Skeletal muscle satellite cell (primary cell): ENCODE data around the gene MTOR.

ENCODE experiments used
- H3K27me3 ChIP-seq: 2 replicates; pipeline ENCODE4 v1.7.0; 2013; ENCODE audit warnings: low read length; ENCODE audit not compliant: control insufficient read depth, insufficient read depth
- H3K36me3 ChIP-seq: 2 replicates; pipeline ENCODE4 v1.7.0; 2013; ENCODE audit warnings: mild to moderate bottlenecking, control low read depth, low read length; ENCODE audit not compliant: insufficient read depth
- H3K4me1 ChIP-seq: 2 replicates; pipeline ENCODE4 v1.7.0; 2013; ENCODE audit warnings: low read length; ENCODE audit not compliant: control insufficient read depth, insufficient read depth
- H3K4me2 ChIP-seq: 2 replicates; pipeline ENCODE4 v1.7.0; 2013; ENCODE audit warnings: mild to moderate bottlenecking, low read length
- H3K4me3 ChIP-seq: 2 replicates; pipeline ENCODE4 v1.7.0; 2013; ENCODE audit warnings: low read length
- H3K9ac ChIP-seq: 2 replicates; pipeline ENCODE4 v1.7.0; 2013; ENCODE audit warnings: mild to moderate bottlenecking, low read depth, low read length, moderate library complexity
- H3K9me3 ChIP-seq: replicated peaks from 2 replicates; pipeline ENCODE4 v1.7.0; 2013; ENCODE audit warnings: mild to moderate bottlenecking, control low read depth, low read length

MTOR gene

DNA sequence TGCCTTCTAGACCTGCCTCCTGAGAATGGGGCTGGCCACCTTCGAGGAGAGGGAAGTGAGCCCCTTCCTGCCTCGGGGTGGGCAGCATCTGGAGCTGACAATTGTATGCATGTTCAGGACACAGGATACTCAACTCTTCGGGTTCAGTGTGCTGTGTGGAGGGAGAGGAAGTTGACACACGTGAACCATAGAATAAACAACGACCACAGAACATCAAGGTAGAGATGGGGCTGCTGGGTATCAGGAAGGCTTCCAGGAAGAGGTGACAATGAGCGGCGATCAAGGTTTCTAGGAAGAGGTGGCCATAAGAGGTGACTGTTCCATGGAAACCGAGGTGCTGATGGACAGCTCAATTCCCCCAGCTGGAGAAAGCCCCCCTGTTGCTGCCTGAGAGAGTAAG lies 32.6 kb upstream of the MTOR start:
- no peaks in the 10 kb centered on the region for H3K9me3 ChIP-seq
- no peak overlapping the region for H3K9ac ChIP-seq
- H3K4me1 ChIP-seq: peaks cover 4% of the 10 kb centered on the region
- no peaks in the 10 kb centered on the region for H3K27me3 ChIP-seq
- no peak overlapping the region for H3K4me2 ChIP-seq
- no peak overlapping the region for H3K4me3 ChIP-seq
- peaks cover 3% of the 10 kb centered on the region for H3K36me3 ChIP-seq

GRCh38 chr1:11293856-11294255 lies 31.5 kb upstream of the MTOR start:
- no peaks in the 10 kb centered on the region for H3K27me3 ChIP-seq
- peaks cover 4% of the 10 kb centered on the region for H3K4me1 ChIP-seq
- H3K9ac ChIP-seq: no peak overlapping the region
- H3K4me2 ChIP-seq: no peak overlapping the region
- H3K9me3 ChIP-seq: no peaks in the 10 kb centered on the region
- H3K4me3 ChIP-seq: no peak overlapping the region
- peaks cover 3% of the 10 kb centered on the region for H3K36me3 ChIP-seq

- Histone ChIP-seq H3K4me2 (no peak overlapping the region), H3K4me1 (peaks cover 11% of the 10 kb centered on the region), H3K27me3 (no peaks in the 10 kb centered on the region), H3K9me3 (no peaks in the 10 kb centered on the region), H3K9ac (no peak overlapping the region), H3K4me3 (no peak overlapping the region), H3K36me3 (peaks cover 3% of the 10 kb centered on the region)
These were observed 28.7 kb upstream of the MTOR start for GRCh38 chr1:11291049-11291448.

DNA sequence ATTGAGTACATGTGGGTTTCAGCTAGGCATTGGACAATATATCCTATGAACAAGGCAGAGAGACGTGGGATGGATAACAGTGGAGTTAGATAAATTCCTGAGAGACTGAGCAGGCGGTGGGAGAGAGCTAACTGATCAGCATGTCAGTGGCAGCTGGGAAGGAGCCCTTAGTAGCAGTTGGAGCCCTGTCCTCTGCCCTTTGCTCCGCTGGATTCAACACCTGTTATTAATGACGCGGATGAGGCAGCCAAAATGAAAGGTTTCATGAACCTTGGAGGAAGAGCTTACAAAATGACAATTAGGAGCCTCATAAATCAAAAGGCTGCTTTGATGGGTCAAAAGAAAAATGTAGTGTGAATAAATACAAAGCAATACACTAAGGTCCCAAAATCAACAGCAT lies 26.7 kb upstream of the MTOR start:
- Histone ChIP-seq H3K9ac (no peak overlapping the region), H3K4me2 (no peak overlapping the region), H3K27me3 (no peaks in the 10 kb centered on the region), H3K4me3 (no peak overlapping the region), H3K4me1 (peaks cover 11% of the 10 kb centered on the region), H3K9me3 (no peaks in the 10 kb centered on the region), H3K36me3 (peaks cover 3% of the 10 kb centered on the region)

- Histone ChIP-seq H3K36me3 (peaks cover 3% of the 10 kb centered on the region), H3K9ac (no peak overlapping the region), H3K9me3 (no peaks in the 10 kb centered on the region), H3K4me3 (no peak overlapping the region), H3K27me3 (no peaks in the 10 kb centered on the region), H3K4me2 (peak overlapping the region; percentile 5), H3K4me1 (peaks cover 13% of the 10 kb centered on the region)
These were observed 24.5 kb upstream of the MTOR start for GRCh38 chr1:11286735-11287410.

GRCh38 chr1:11285883-11286734 lies 23.8 kb upstream of the MTOR start:
- Histone ChIP-seq H3K9ac (no peak overlapping the region), H3K4me3 (no peak overlapping the region), H3K4me1 (peaks cover 19% of the 10 kb centered on the region), H3K9me3 (no peaks in the 10 kb centered on the region), H3K36me3 (peaks cover 3% of the 10 kb centered on the region), H3K4me2 (peak overlapping the region; percentile 5), H3K27me3 (no peaks in the 10 kb centered on the region)

DNA sequence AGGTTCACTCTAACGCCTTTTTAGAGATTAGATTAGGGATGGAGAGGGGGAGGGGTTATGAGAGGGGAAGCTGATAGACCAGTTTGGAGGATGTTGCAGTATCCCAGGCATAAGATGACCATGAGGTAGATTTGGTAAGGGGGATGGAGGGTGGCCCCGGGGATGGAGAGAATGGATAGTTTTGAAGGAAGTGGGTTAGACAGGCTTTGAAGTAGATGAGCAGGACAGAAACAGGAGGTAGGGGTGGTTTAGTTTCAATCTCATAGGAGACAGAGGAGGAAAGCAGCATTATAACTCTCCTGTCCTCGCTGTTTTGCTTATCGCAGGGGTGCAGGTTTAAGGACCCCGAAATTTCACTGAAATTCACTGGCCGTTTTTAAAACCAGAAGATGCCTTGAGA lies 22.4 kb upstream of the MTOR start:
- Histone ChIP-seq H3K9ac (no peak overlapping the region), H3K9me3 (no peaks in the 10 kb centered on the region), H3K4me2 (no peak overlapping the region), H3K4me3 (no peak overlapping the region), H3K4me1 (peaks cover 19% of the 10 kb centered on the region), H3K27me3 (no peaks in the 10 kb centered on the region), H3K36me3 (no peaks in the 10 kb centered on the region)

DNA sequence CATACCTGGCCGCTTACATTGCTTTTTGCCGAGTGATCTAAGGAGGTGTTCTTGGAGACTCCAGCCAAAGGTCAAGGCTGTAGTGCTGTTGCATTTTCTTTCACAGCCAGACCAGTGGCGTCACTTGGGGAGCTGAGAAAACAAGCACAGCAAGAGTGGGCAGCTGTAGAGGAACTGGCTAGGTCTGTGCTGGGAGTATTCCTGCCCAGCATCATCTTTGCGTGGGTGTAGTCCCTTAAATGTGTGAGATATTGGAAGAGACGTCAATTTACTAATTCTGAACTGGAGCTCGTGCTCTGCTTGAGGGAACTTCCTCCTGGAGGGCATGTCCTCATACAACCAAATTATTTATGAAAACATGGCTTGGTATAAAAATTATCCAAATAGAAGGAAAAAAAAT lies 20.8 kb upstream of the MTOR start:
- Histone ChIP-seq H3K4me3 (no peak overlapping the region), H3K4me1 (peaks cover 19% of the 10 kb centered on the region), H3K27me3 (no peaks in the 10 kb centered on the region), H3K9me3 (no peaks in the 10 kb centered on the region), H3K9ac (no peak overlapping the region), H3K4me2 (no peak overlapping the region), H3K36me3 (peaks cover 3% of the 10 kb centered on the region)

DNA sequence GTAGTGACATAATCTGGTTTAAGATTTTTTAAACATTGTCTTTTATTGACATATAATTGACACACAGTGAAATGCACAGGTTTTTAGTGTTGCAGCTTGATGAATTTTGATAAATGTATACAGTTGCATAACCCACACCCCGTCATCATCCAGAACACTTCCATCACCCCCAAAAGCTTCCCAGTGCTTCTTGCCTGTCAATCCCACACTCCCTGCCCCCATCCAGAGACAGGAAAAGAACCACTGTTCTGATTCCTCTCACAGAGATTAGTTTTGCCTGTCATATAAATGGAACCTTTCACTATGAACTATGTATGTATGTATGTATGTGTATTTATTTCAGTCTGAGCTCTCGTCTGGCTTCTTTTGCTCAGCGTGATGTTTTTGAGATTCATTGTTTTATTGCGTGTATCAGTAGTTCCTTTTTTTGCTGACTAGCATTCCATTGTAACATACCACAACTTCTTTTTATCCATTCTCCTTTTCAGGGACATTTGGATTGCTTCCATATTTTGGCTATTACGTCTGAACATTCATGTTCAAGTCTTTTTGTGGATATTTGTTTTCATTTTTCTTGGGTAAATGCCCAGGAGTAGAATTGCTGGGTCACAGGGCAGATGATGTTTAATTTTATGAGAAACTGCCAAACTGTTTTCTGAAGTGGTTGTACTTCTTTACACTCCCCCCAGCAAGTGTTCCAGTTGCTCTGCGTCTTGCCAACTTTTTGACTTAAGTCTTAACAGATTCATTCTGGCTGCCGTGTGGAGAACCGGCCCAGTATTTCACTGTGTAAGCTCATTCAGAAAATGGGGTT lies 19.4 kb upstream of the MTOR start:
- Histone ChIP-seq H3K4me3 (peak overlapping the region; percentile 5), H3K9ac (no peak overlapping the region), H3K9me3 (no peaks in the 10 kb centered on the region), H3K27me3 (no peaks in the 10 kb centered on the region), H3K4me1 (peaks cover 17% of the 10 kb centered on the region), H3K36me3 (peaks cover 3% of the 10 kb centered on the region), H3K4me2 (peak overlapping the region; percentile 54)

DNA sequence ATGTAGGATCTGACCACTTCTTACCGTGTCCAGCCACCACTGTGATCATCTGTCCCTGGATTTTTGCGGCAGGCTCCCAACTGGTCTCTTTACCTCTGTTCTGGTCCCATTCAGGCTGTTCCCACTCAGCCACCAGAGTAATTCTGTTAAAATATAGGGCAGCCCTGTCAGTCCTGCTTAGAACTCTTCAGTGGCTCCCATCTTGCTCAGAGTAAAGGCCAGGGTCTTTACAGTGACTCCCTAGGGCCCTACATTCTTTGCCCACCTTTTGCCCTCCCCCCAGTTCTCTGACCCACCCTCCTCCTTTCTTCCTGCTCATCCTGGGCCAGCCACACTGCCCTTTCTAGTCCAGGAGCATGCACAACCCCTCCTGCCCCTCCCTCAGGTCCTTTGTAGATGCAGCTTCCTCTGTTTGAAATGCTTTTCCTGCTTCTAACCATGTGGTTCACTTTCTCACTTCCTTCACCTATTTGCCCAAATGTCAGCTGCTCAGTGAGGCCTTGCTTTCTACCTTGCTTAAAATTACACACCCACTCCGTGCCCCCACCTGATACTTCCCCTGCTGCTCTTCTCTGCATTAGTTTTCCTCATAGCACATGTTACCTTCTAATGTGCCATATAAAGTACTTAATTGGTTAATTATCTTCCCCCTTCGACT lies 18.5 kb upstream of the MTOR start:
- H3K9me3 ChIP-seq: no peaks in the 10 kb centered on the region
- peaks cover 12% of the 10 kb centered on the region for H3K4me1 ChIP-seq
- H3K36me3 ChIP-seq: peaks cover 3% of the 10 kb centered on the region
- H3K27me3 ChIP-seq: no peaks in the 10 kb centered on the region
- H3K9ac ChIP-seq: no peak overlapping the region
- no peak overlapping the region for H3K4me3 ChIP-seq
- no peak overlapping the region for H3K4me2 ChIP-seq

GRCh38 chr1:11279630-11280029 lies 17.3 kb upstream of the MTOR start:
- H3K36me3 ChIP-seq: peaks cover 3% of the 10 kb centered on the region
- peaks cover 12% of the 10 kb centered on the region for H3K4me1 ChIP-seq
- H3K9me3 ChIP-seq: no peaks in the 10 kb centered on the region
- H3K4me3 ChIP-seq: no peak overlapping the region
- no peaks in the 10 kb centered on the region for H3K27me3 ChIP-seq
- no peak overlapping the region for H3K9ac ChIP-seq
- no peak overlapping the region for H3K4me2 ChIP-seq
